Heart right ventricle (tissue), 16 donors: ENCODE measurements around the gene RIPOR2. TPM values are rescaled to one million over a fixed set of nuclear protein-coding genes. Genes with fewer than 3 reads are reported as not detected.

Experiments
- ATAC-seq, 8 donors: fragments of 200-7000 bp; cut with Tn5 transposase; one replicate each; pipeline ENCODE4 v1.9.1; 2020; ENCODE audit warnings: mild to moderate bottlenecking in 8 of 8, moderate library complexity in 8 of 8, moderate number of reproducible peaks in 1 of 8
- DNase-seq, 2 donors: peaks; one replicate each; pipeline ENCODE4 v3.0.0-alpha.2; 2020
- H3K27ac ChIP-seq, 10 donors: fragments of 200-600 bp; sonication (generic) in 2 of 10; one replicate each; pipeline versions ENCODE4 v1.5.0 to v1.8.0; 2020 to 2022; ENCODE audit warnings: mild to moderate bottlenecking in 3 of 10
- H3K27me3 ChIP-seq, 7 donors: fragments of 200-600 bp; one replicate each; pipeline ENCODE4 v1.8.0; 2021 to 2022; ENCODE audit warnings: mild to moderate bottlenecking in 2 of 7
- H3K36me3 ChIP-seq, 9 donors: fragments of 200-600 bp; sonication (generic) in 1 of 9; one replicate each; pipeline versions ENCODE4 v1.5.0 to v1.8.0; 2020 to 2022; ENCODE audit warnings: mild to moderate bottlenecking in 2 of 9
- H3K4me1 ChIP-seq, 9 donors: fragments of 200-600 bp; sonication (generic) in 1 of 9; one replicate each; pipeline versions ENCODE4 v1.5.0 to v1.8.0; 2020 to 2022; ENCODE audit warnings: mild to moderate bottlenecking in 4 of 9
- H3K4me3 ChIP-seq, 10 donors: fragments of 200-600 bp; sonication (generic) in 2 of 10; one replicate each; pipeline versions ENCODE4 v1.5.0 to v1.8.0; 2020 to 2022; ENCODE audit warnings: mild to moderate bottlenecking in 7 of 10, moderate library complexity in 2 of 10
- H3K9me3 ChIP-seq, 11 donors: fragments of 200-600 bp in 10 of 11; sonication (generic) in 2 of 11; one replicate each; pipeline versions ENCODE4 v1.5.0 to v1.8.0; 2013 to 2022; ENCODE audit warnings: mild to moderate bottlenecking in 2 of 11, control low read depth in 1 of 11, moderate library complexity in 1 of 11
- WGBS, 2 donors: extraction: QIAGEN DNeasy Blood & Tissue Kit; methylation state at CpG; one replicate each; pipeline ENCODE4 v1.1.7; 2013; ENCODE audit warnings: inconsistent platforms in 1 of 2; 5-methylcytosine and 5-hydroxymethylcytosine counted together
- intact Hi-C, 10 donors: fragments of 100-400 bp; cut with DNase I; formaldehyde crosslinking; loops; one replicate each; pipeline versions ENCODE4 v1.11.1 to v1.14.2; 2022
- long read RNA-seq, 3 donors: library from polyadenylated mRNA; unstranded; transcript quantifications; one replicate each; pipeline ENCODE4 v2.0.0, GENCODE V29; 2020 to 2021
- polyA plus RNA-seq, 2 donors: library from polyadenylated mRNA; stranded (reverse); fragments of 200-250 nt; gene quantifications; one replicate each; pipeline ENCODE4 v1.2.3, GENCODE V29; 2013
- total RNA-seq, 10 donors: library from RNA; stranded (reverse); fragmentation: NEBNext Ultra II Directional in 3 of 10; extraction: Animal tissue kit (Norgen Biotek cat#: 25700) in 3 of 10; gene quantifications; one replicate each; pipeline versions ENCODE4 v1.2.1 to v1.2.4, GENCODE V29; 2021 to 2023
- TF ChIP-seq, protein P1 (sequence below), 9 donors: fragments of 200-600 bp; sonication (generic) in 2 of 9; IDR thresholded peaks; one replicate each; pipeline versions ENCODE4 v1.5.0 to v1.8.0; 2021 to 2022; ENCODE audit warnings: antibody characterized with exemption in 9 of 9, mild to moderate bottlenecking in 5 of 9, moderate library complexity in 1 of 9
- donor health status: Arrhythmogenic right ventricular cardiomyopathy.
- donor health status: ischemic (EF 13 %, LVEDD 7.1; RV severe dilation, severe dysfunction).
- donor health status: healthy with polysubstance abuse.
- donor health status: DM: no; HTN: yes; CAD: no.
- donor health status: DM: no; HTN: no; CAD: no.
- donor health status: ischemic (EF 25% LVEDD 6.9; RV normal size, moderate dysfunction).
- donor health status: ischemic (EF 25% LVEDD 5.7; RV mildly dilated, moderate dysfunction).
- donor health status: healthy.
- donor health status: DM: yes; HTN: yes; CAD: no.
- donor health status: Ischemic cardiomyopathy.
- donor health status: ischemic (EF 35%, LVEDD 5.7; RV mildly dilated, moderate dysfunction).
- donor health status: nonischemic (EF 11% LVEDD 7.7; RV severe dilation, severe dysfunction).
- donor health status: DM: yes; HTN: yes; CAD: no.
- donor health status: PGD.
- donor health status: ischemic (EF 29% LVEDD 5.4; RV normal size, mild dysfunction).
- donor health status: nonischemic (EF 23%, LVEDD 6.1; RV moderate dilation, normal function).

RIPOR2 gene, protein sequence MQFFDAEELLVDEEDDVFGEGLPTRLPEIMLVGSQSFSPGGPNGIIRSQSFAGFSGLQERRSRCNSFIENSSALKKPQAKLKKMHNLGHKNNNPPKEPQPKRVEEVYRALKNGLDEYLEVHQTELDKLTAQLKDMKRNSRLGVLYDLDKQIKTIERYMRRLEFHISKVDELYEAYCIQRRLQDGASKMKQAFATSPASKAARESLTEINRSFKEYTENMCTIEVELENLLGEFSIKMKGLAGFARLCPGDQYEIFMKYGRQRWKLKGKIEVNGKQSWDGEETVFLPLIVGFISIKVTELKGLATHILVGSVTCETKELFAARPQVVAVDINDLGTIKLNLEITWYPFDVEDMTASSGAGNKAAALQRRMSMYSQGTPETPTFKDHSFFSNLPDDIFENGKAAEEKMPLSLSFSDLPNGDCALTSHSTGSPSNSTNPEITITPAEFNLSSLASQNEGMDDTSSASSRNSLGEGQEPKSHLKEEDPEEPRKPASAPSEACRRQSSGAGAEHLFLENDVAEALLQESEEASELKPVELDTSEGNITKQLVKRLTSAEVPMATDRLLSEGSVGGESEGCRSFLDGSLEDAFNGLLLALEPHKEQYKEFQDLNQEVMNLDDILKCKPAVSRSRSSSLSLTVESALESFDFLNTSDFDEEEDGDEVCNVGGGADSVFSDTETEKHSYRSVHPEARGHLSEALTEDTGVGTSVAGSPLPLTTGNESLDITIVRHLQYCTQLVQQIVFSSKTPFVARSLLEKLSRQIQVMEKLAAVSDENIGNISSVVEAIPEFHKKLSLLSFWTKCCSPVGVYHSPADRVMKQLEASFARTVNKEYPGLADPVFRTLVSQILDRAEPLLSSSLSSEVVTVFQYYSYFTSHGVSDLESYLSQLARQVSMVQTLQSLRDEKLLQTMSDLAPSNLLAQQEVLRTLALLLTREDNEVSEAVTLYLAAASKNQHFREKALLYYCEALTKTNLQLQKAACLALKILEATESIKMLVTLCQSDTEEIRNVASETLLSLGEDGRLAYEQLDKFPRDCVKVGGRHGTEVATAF
- 10 to 100 TPM in 1 of 10 donors, 1 to 10 TPM in 9; 2.0 to 14.5 (median 4.6) TPM for total RNA-seq
- 1 to 10 TPM; 1.2 to 1.4 TPM for polyA plus RNA-seq
- long read RNA-seq, donor 1, partial matches to known transcripts: 1 of 2 reads
- long read RNA-seq, donor 1, other reads (novel, unspliced or antisense): 1 of 2 reads
- long read RNA-seq, donor 2: 0 reads
- long read RNA-seq, donor 3, partial matches to known transcripts: 0 of 2 reads
- long read RNA-seq, donor 3, other reads (novel, unspliced or antisense): 0 of 2 reads

- DNase-seq: peak in 1 of 2 donors; percentile 25
- intact Hi-C loops: loop anchor here in 2 of 10 donors (10.0 kb wide), 1 partner anchor 59 kb away; no protein-coding TSS in a partner anchor
Measured at GRCh38 chr6:24935366-24936152, at the start of gene RIPOR2. RIPOR2 (minus strand) TSS chr6:24935960; CDS start chr6:24935898, 62 bp downstream.

GRCh38 chr6:24985323-24985722, 49.6 kb upstream of the RIPOR2 start:
- Histone ChIP-seq H3K9me3 (peaks cover 0 to 7% (median 0%) of the 10 kb centered on the region in 11 donors), H3K36me3 (no peaks in the 10 kb centered on the region), H3K4me3 (no peak overlapping the region), H3K27ac (no peak overlapping the region), H3K4me1 (peaks cover 0 to 14% (median 7%) of the 10 kb centered on the region in 9 donors), H3K27me3 (no peaks in the 10 kb centered on the region)
- intact Hi-C loops: no loop called here
- ATAC-seq: no peak
- 70 to 76% methylated on average over 2 of the region's 2 CpGs for WGBS, 2 donors
- DNase-seq: no peak
- TF ChIP-seq, protein P1, sequence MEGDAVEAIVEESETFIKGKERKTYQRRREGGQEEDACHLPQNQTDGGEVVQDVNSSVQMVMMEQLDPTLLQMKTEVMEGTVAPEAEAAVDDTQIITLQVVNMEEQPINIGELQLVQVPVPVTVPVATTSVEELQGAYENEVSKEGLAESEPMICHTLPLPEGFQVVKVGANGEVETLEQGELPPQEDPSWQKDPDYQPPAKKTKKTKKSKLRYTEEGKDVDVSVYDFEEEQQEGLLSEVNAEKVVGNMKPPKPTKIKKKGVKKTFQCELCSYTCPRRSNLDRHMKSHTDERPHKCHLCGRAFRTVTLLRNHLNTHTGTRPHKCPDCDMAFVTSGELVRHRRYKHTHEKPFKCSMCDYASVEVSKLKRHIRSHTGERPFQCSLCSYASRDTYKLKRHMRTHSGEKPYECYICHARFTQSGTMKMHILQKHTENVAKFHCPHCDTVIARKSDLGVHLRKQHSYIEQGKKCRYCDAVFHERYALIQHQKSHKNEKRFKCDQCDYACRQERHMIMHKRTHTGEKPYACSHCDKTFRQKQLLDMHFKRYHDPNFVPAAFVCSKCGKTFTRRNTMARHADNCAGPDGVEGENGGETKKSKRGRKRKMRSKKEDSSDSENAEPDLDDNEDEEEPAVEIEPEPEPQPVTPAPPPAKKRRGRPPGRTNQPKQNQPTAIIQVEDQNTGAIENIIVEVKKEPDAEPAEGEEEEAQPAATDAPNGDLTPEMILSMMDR (IDR thresholded peaks at IDR 0.05): no peak

More at GRCh38 chr6:24935366-24936152, at the start of gene RIPOR2:
- Histone ChIP-seq H3K4me1 (peaks cover 7 to 41% (median 17%) of the 10 kb centered on the region in 9 donors), H3K27me3 (no peaks in the 10 kb centered on the region), H3K9me3 (no peaks in the 10 kb centered on the region), H3K27ac (peak within 1 kb of the TSS in 2 of 10 donors; percentile 41 to 87), H3K36me3 (no peaks in the 10 kb centered on the region), H3K4me3 (peak within 1 kb of the TSS in 1 of 10 donors; percentile 55)
- TF ChIP-seq, protein P1 (IDR thresholded peaks at IDR 0.05): no peak
- ATAC-seq: peak in 2 of 8 donors; percentile 38 to 48
- WGBS, 2 donors: 61 to 62% methylated on average over 10 of the region's 10 CpGs

- Histone ChIP-seq H3K36me3 (no peaks in the 10 kb centered on the region), H3K27me3 (no peaks in the 10 kb centered on the region), H3K4me1 (peaks cover 0 to 14% (median 7%) of the 10 kb centered on the region in 9 donors), H3K9me3 (peaks cover 0 to 3% (median 0%) of the 10 kb centered on the region in 11 donors), H3K27ac (no peak overlapping the region), H3K4me3 (no peak overlapping the region)
- DNase-seq (no peak), ATAC-seq (no peak)
- intact Hi-C loops: no loop called here
- TF ChIP-seq, protein P1 (IDR thresholded peaks at IDR 0.05): no peak
Measured at GRCh38 chr6:24982231-24982630, 46.5 kb upstream of the RIPOR2 start.
